ENCODE measurements around the gene A2M. TPM values are rescaled to one million over a fixed set of nuclear protein-coding genes. Genes with fewer than 3 reads are reported as not detected.

Gene A2M
- total RNA-seq, 1 experiment from 2014 or later, result not detected

GRCh38 chr12:9043766-9044165, 72.0 kb downstream of the A2M start:
- CTCF ChIA-PET, result no interaction called here
- DNase-seq, result no peak
- Histone ChIP-seq H2AFZ (ENCODE audit: low read length) (no peak overlapping the region), H3K27ac (ENCODE audit: low read length) (no peak overlapping the region), H3K4me2 (ENCODE audit: low read length) (no peak overlapping the region), H3F3A (ENCODE audit: low read length, unreplicated experiment) (no peaks in the 10 kb centered on the region), H3K9ac (ENCODE audit: low read length) (no peak overlapping the region), H3K4me3 (ENCODE audit: low read length) (no peak overlapping the region), H3K27me3 (ENCODE audit: low read length) (peaks cover 7% of the 10 kb centered on the region), H3K9me3 (ENCODE audit: low read length) (no peaks in the 10 kb centered on the region), H3K9me2 (replicated peaks; ENCODE audit: low read length) (no peaks in the 10 kb centered on the region), H3K79me2 (ENCODE audit: low read length) (no peaks in the 10 kb centered on the region), H3K4me1 (ENCODE audit: insufficient read depth, low read length) (no peaks in the 10 kb centered on the region), H4K20me1 (ENCODE audit: low read length) (no peaks in the 10 kb centered on the region), H3K36me3 (ENCODE audit: low read depth, low read length) (no peaks in the 10 kb centered on the region)
- ATAC-seq, result no peak
- intact Hi-C loops (cut with micrococcal nuclease), result loop anchor here (10.0 kb wide), 1 partner anchor 499 kb away; the partner anchor contains the start of gene CLEC4E
- POLR2A ChIA-PET (ENCODE audit: unreplicated experiment), result no interaction called here
- BruUV-seq (replicated peaks), result no TSS peak
- TF ChIP-seq EZH2 (IDR thresholded peaks at IDR 0.05; ENCODE audit: low read length, unreplicated experiment) (no peak), CTCF (conservative IDR thresholded peaks at IDR 0.05; ENCODE audit: low read depth, low read length) (no peak), EZH2phosphoT487 (IDR thresholded peaks at IDR 0.05; ENCODE audit: borderline replicate concordance, low read length) (no peak)

GRCh38 chr12:9041321-9041720, 74.4 kb downstream of the A2M start:
- ChIA-PET POLR2A (ENCODE audit: unreplicated experiment) (no interaction called here), CTCF (interaction anchor here (1.0 kb wide), 1 partner anchor 92 kb away, joined by 4 read pairs; the partner anchor contains the start of gene M6PR)
- no peak for TF ChIP-seq EZH2 (IDR thresholded peaks at IDR 0.05; ENCODE audit: low read length, unreplicated experiment)
- TF ChIP-seq CTCF (conservative IDR thresholded peaks at IDR 0.05; ENCODE audit: low read depth, low read length), result no peak
- no peak for TF ChIP-seq EZH2phosphoT487 (IDR thresholded peaks at IDR 0.05; ENCODE audit: borderline replicate concordance, low read length)
- intact Hi-C loops (cut with micrococcal nuclease), result loop anchor here (10.0 kb wide), 1 partner anchor 497 kb away; the partner anchor contains the start of gene CLEC4E
- peaks cover 7% of the 10 kb centered on the region for H3K27me3 ChIP-seq (ENCODE audit: low read length)
- H3K4me3 ChIP-seq (ENCODE audit: low read length), result no peak overlapping the region
- BruUV-seq (replicated peaks), result no TSS peak
- H3K79me2 ChIP-seq (ENCODE audit: low read length), result no peaks in the 10 kb centered on the region
- H3K36me3 ChIP-seq (ENCODE audit: low read depth, low read length), result no peaks in the 10 kb centered on the region
- no peaks in the 10 kb centered on the region for H3F3A ChIP-seq (ENCODE audit: low read length, unreplicated experiment)
- no peak overlapping the region for H2AFZ ChIP-seq (ENCODE audit: low read length)
- H3K9me3 ChIP-seq (ENCODE audit: low read length), result no peaks in the 10 kb centered on the region
- no peaks in the 10 kb centered on the region for H3K9me2 ChIP-seq (replicated peaks; ENCODE audit: low read length)
- H3K4me1 ChIP-seq (ENCODE audit: insufficient read depth, low read length), result no peaks in the 10 kb centered on the region
- no peak for ATAC-seq
- no peak overlapping the region for H3K27ac ChIP-seq (ENCODE audit: low read length)
- no peak overlapping the region for H3K4me2 ChIP-seq (ENCODE audit: low read length)
- H3K9ac ChIP-seq (ENCODE audit: low read length), result no peak overlapping the region
- DNase-seq, result peak; percentile 13
- H4K20me1 ChIP-seq (ENCODE audit: low read length), result no peaks in the 10 kb centered on the region

GRCh38 chr12:9040484-9041186, 75.1 kb downstream of the A2M start:
- BruUV-seq (replicated peaks), result no TSS peak
- H3K4me2 ChIP-seq (ENCODE audit: low read length), result no peak overlapping the region
- no peak overlapping the region for H3K9ac ChIP-seq (ENCODE audit: low read length)
- H2AFZ ChIP-seq (ENCODE audit: low read length), result no peak overlapping the region
- DNase-seq (no peak), ATAC-seq (no peak)
- no peaks in the 10 kb centered on the region for H3F3A ChIP-seq (ENCODE audit: low read length, unreplicated experiment)
- TF ChIP-seq CTCF (conservative IDR thresholded peaks at IDR 0.05; ENCODE audit: low read depth, low read length), result no peak
- TF ChIP-seq EZH2phosphoT487 (IDR thresholded peaks at IDR 0.05; ENCODE audit: borderline replicate concordance, low read length), result no peak
- no peak for TF ChIP-seq EZH2 (IDR thresholded peaks at IDR 0.05; ENCODE audit: low read length, unreplicated experiment)
- no peaks in the 10 kb centered on the region for H3K4me1 ChIP-seq (ENCODE audit: insufficient read depth, low read length)
- no peaks in the 10 kb centered on the region for H3K9me3 ChIP-seq (ENCODE audit: low read length)
- no peak overlapping the region for H3K4me3 ChIP-seq (ENCODE audit: low read length)
- CTCF ChIA-PET, result interaction anchor here (1.0 kb wide), 1 partner anchor 91 kb away, joined by 4 read pairs; the partner anchor contains the start of gene M6PR
- intact Hi-C loops (cut with micrococcal nuclease), result loop anchor here (10.0 kb wide), 1 partner anchor 496 kb away; the partner anchor contains the start of gene CLEC4E
- H3K27me3 ChIP-seq (ENCODE audit: low read length), result peaks cover 7% of the 10 kb centered on the region; the same call in 1 of the 2 replicates
- no peaks in the 10 kb centered on the region for H3K9me2 ChIP-seq (replicated peaks; ENCODE audit: low read length)
- no peaks in the 10 kb centered on the region for H3K36me3 ChIP-seq (ENCODE audit: low read depth, low read length)
- POLR2A ChIA-PET (ENCODE audit: unreplicated experiment), result no interaction called here
- H4K20me1 ChIP-seq (ENCODE audit: low read length), result no peaks in the 10 kb centered on the region
- no peaks in the 10 kb centered on the region for H3K79me2 ChIP-seq (ENCODE audit: low read length)
- H3K27ac ChIP-seq (ENCODE audit: low read length), result no peak overlapping the region

Measured in PC-3 (cell line).